ENCODE measurements around the gene FIZ1.

GRCh38 chr19:55616395-55616875, 17.1 kb upstream of the FIZ1 start:
- no peak for TF ChIP-seq TOX (CRISPR knock-in tag; IDR thresholded peaks at IDR 0.05; ENCODE audit: borderline replicate concordance)
- no peak for TF ChIP-seq ZC3H10 (CRISPR knock-in tag; IDR thresholded peaks at IDR 0.05)
- TF ChIP-seq ZNF70 (CRISPR knock-in tag; IDR thresholded peaks at IDR 0.05), result no peak

Data from SK-N-SH treated with all-trans-retinoic acid at 6 μM for 48 hours (cell line).